ENCODE data around the gene TMC3. TPM values are rescaled to one million over a fixed set of nuclear protein-coding genes. Genes with fewer than 3 reads are reported as not detected.

TMC3 gene
- polyA plus RNA-seq, 1 donor (not counting 4 experiments of a cell fraction or from before 2014, with no cell fraction given) = not detected

GRCh38 chr15:81336568-81336967 is 37.4 kb downstream of the TMC3 start:
- Histone ChIP-seq H3K4me1 (ENCODE audit: control insufficient read depth, extremely low read depth, insufficient read depth, low read length) (peaks cover 3% of the 10 kb centered on the region), H3K27me3 (ENCODE audit: control insufficient read depth, extremely low read depth, insufficient read depth, low read length) (peaks cover 5% of the 10 kb centered on the region), H3K79me2 (ENCODE audit: control insufficient read depth, insufficient read depth, low read length) (no peaks in the 10 kb centered on the region), H3K9ac (ENCODE audit: control insufficient read depth, extremely low read depth, insufficient read depth, low read length) (no peak overlapping the region), H3K27ac (ENCODE audit: control insufficient read depth, insufficient read depth, low read length) (no peak overlapping the region), H3K4me3 (ENCODE audit: control insufficient read depth in 2 of 3, extremely low read depth in 1 of 3, insufficient read depth in 2 of 3, low read depth in 1 of 3, low read length in 3 of 3) (no peak overlapping the region), H3K9me3 (ENCODE audit: control insufficient read depth, low read depth, low read length) (no peaks in the 10 kb centered on the region), H3K9me1 (ENCODE audit: control insufficient read depth, extremely low read depth, insufficient read depth, low read length) (no peaks in the 10 kb centered on the region), H3K4me2 (ENCODE audit: control insufficient read depth, extremely low read depth, insufficient read depth, low read depth, low read length) (no peak overlapping the region), H3K36me3 (ENCODE audit: control insufficient read depth in 2 of 2, extremely low read depth in 1 of 2, insufficient read depth in 2 of 2, low read length in 2 of 2) (no peaks in the 10 kb centered on the region), H4K20me1 (ENCODE audit: control insufficient read depth, extremely low read depth, insufficient read depth, low read length) (no peaks in the 10 kb centered on the region), H2AFZ (ENCODE audit: control insufficient read depth, low read length) (no peak overlapping the region)
- DNase-seq (ENCODE audit: low read depth, low spot score) (no peak), FAIRE-seq (no peak)
- TF ChIP-seq CTCF (optimal IDR thresholded peaks at IDR 0.05 in 1 of 3, IDR thresholded peaks at IDR 0.05 in 1 of 3, conservative IDR thresholded peaks at IDR 0.05 in 1 of 3; ENCODE audit: extremely low read depth in 1 of 3, insufficient read depth in 2 of 3, low read length in 3 of 3) (peak; percentile 26 to 55 (median 41)), EZH2 (IDR thresholded peaks at IDR 0.05; ENCODE audit: low read length) (no peak)
- dilution Hi-C loops (cut with MboI; ENCODE audit: extremely low pct_ligation_motif_present, low sequenced_read_pairs) = no loop called here

- Histone ChIP-seq H3K9ac (ENCODE audit: control insufficient read depth, extremely low read depth, insufficient read depth, low read length) (no peak overlapping the region), H3K36me3 (ENCODE audit: control insufficient read depth in 2 of 2, extremely low read depth in 1 of 2, insufficient read depth in 2 of 2, low read length in 2 of 2) (no peaks in the 10 kb centered on the region), H2AFZ (ENCODE audit: control insufficient read depth, low read length) (no peak overlapping the region), H3K27me3 (ENCODE audit: control insufficient read depth, extremely low read depth, insufficient read depth, low read length) (peaks cover 5% of the 10 kb centered on the region), H3K4me2 (ENCODE audit: control insufficient read depth, extremely low read depth, insufficient read depth, low read depth, low read length) (no peak overlapping the region), H3K4me3 (ENCODE audit: control insufficient read depth in 2 of 3, extremely low read depth in 1 of 3, insufficient read depth in 2 of 3, low read depth in 1 of 3, low read length in 3 of 3) (no peak overlapping the region), H3K4me1 (ENCODE audit: control insufficient read depth, extremely low read depth, insufficient read depth, low read length) (peaks cover 3% of the 10 kb centered on the region), H4K20me1 (ENCODE audit: control insufficient read depth, extremely low read depth, insufficient read depth, low read length) (no peaks in the 10 kb centered on the region), H3K9me3 (ENCODE audit: control insufficient read depth, low read depth, low read length) (no peaks in the 10 kb centered on the region), H3K27ac (ENCODE audit: control insufficient read depth, insufficient read depth, low read length) (no peak overlapping the region), H3K9me1 (ENCODE audit: control insufficient read depth, extremely low read depth, insufficient read depth, low read length) (no peaks in the 10 kb centered on the region), H3K79me2 (ENCODE audit: control insufficient read depth, insufficient read depth, low read length) (no peaks in the 10 kb centered on the region)
- DNase-seq (ENCODE audit: low read depth, low spot score) (no peak), FAIRE-seq (no peak)
- no peak for TF ChIP-seq CTCF (optimal IDR thresholded peaks at IDR 0.05 in 1 of 3, IDR thresholded peaks at IDR 0.05 in 1 of 3, conservative IDR thresholded peaks at IDR 0.05 in 1 of 3; ENCODE audit: extremely low read depth in 1 of 3, insufficient read depth in 2 of 3, low read length in 3 of 3)
- TF ChIP-seq EZH2 (IDR thresholded peaks at IDR 0.05; ENCODE audit: low read length) = no peak
- dilution Hi-C loops (cut with MboI; ENCODE audit: extremely low pct_ligation_motif_present, low sequenced_read_pairs) = no loop called here
These were observed 38.4 kb downstream of the TMC3 start for GRCh38 chr15:81335631-81336030.

Measured in keratinocyte (primary cell).